Stimulated activated CD8-positive, alpha-beta memory T cell treated with anti-CD3 and anti-CD28 coated beads, Interleukin-4, amount 100 ng/mL, for 4 hours (primary cell): ENCODE results near the gene TMEM107.
"Not testable (repeated sequence)": the region's sequence is repeated elsewhere in the genome, so short reads cannot be mapped to it uniquely, and the experiment has no call there.

Source experiments
- DNase-seq, 2 donors: peaks; one replicate each; pipeline ENCODE4 v3.0.0-alpha.2; 2020; ENCODE audit warnings: low read depth in 2 of 2, low spot score in 1 of 2

Gene TMEM107

GRCh38 chr17:8176197-8176940, at the start of gene TMEM107:
Gene TMEM107, minus strand, starts transcription at chr17:8176380. Its CDS starts 94 bp downstream, at chr17:8176286.
- peak; percentile 70 for DNase-seq

GRCh38 chr17:8224891-8225812, 49.0 kb upstream of the TMEM107 start:
- DNase-seq = no peak

- DNase-seq = peak in 1 of 2 donors; percentile 20
Measured at GRCh38 chr17:8223356-8224126, 47.4 kb upstream of the TMEM107 start.

- peak; percentile 76 to 91 for DNase-seq
Measured at GRCh38 chr17:8222630-8223355, 46.6 kb upstream of the TMEM107 start.

- DNase-seq = no peak
Measured at GRCh38 chr17:8222380-8222629, 46.1 kb upstream of the TMEM107 start.

GRCh38 chr17:8221663-8222379, 45.6 kb upstream of the TMEM107 start:
- peak; percentile 71 to 90 for DNase-seq

GRCh38 chr17:8220783-8221662, 44.8 kb upstream of the TMEM107 start:
- peak; percentile 69 to 93 for DNase-seq

- DNase-seq = not testable (repeated sequence)
Measured at GRCh38 chr17:8214000-8214399, 37.8 kb upstream of the TMEM107 start.

- no peak for DNase-seq
Measured at GRCh38 chr17:8212312-8213180, 36.4 kb upstream of the TMEM107 start.

- no peak for DNase-seq
Measured at GRCh38 chr17:8210761-8211458, 34.7 kb upstream of the TMEM107 start.

- peak; percentile 82 to 88 for DNase-seq
Measured at GRCh38 chr17:8209907-8210760, 34.0 kb upstream of the TMEM107 start, which contains the start of gene AURKB. Gene AURKB, minus strand, starts transcription at chr17:8210575. Its CDS starts 351 bp downstream, at chr17:8210224.

GRCh38 chr17:8206536-8206935, 30.4 kb upstream of the TMEM107 start:
- DNase-seq = no peak

- no peak for DNase-seq
Measured at GRCh38 chr17:8204761-8205555, 28.8 kb upstream of the TMEM107 start.

- no peak for DNase-seq
Measured at GRCh38 chr17:8192070-8192815, 16.1 kb upstream of the TMEM107 start.

GRCh38 chr17:8190506-8190905, 14.3 kb upstream of the TMEM107 start:
- DNase-seq = no peak
